ENCODE results near the gene SULF2. TPM values are rescaled to one million over a fixed set of nuclear protein-coding genes. Genes with fewer than 3 reads are reported as not detected.

Gene SULF2
- total RNA-seq, 2 donors from 2014 or later, result 75.7 to 146 TPM

GRCh38 chr20:47680804-47681529 is 104.3 kb downstream of the SULF2 start:
- Mint-ChIP-seq H3K36me3 (ENCODE audit: low read depth) (peaks cover 48% of the 10 kb centered on the region), H3K27ac (no peak overlapping the region), H3K4me1 (no peaks in the 10 kb centered on the region), H3K9me3 (no peaks in the 10 kb centered on the region), H3K4me3 (no peak overlapping the region), H3K27me3 (ENCODE audit: insufficient read depth) (no peaks in the 10 kb centered on the region)
- DNase-seq, result no peak
- Histone ChIP-seq H3K27me3 (ENCODE audit: control insufficient read depth, insufficient read depth, low read length, poor library complexity, severe bottlenecking) (no peaks in the 10 kb centered on the region), H3K4me3 (ENCODE audit: low read length) (no peak overlapping the region), H3K4me1 (ENCODE audit: control insufficient read depth, insufficient read depth, low read length) (no peaks in the 10 kb centered on the region), H3K9ac (ENCODE audit: extremely low read depth, low read length, poor library complexity, severe bottlenecking) (no peak overlapping the region), H3K27ac (ENCODE audit: low read depth, low read length) (no peak overlapping the region), H3K9me3 (ENCODE audit: control insufficient read depth, low read length) (no peaks in the 10 kb centered on the region), H3K36me3 (ENCODE audit: control insufficient read depth, insufficient read depth, low read length) (peaks cover 82% of the 10 kb centered on the region)
- TF ChIP-seq, protein P1, sequence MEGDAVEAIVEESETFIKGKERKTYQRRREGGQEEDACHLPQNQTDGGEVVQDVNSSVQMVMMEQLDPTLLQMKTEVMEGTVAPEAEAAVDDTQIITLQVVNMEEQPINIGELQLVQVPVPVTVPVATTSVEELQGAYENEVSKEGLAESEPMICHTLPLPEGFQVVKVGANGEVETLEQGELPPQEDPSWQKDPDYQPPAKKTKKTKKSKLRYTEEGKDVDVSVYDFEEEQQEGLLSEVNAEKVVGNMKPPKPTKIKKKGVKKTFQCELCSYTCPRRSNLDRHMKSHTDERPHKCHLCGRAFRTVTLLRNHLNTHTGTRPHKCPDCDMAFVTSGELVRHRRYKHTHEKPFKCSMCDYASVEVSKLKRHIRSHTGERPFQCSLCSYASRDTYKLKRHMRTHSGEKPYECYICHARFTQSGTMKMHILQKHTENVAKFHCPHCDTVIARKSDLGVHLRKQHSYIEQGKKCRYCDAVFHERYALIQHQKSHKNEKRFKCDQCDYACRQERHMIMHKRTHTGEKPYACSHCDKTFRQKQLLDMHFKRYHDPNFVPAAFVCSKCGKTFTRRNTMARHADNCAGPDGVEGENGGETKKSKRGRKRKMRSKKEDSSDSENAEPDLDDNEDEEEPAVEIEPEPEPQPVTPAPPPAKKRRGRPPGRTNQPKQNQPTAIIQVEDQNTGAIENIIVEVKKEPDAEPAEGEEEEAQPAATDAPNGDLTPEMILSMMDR (conservative IDR thresholded peaks at IDR 0.05), result no peak
- WGBS, 2 experiments (ENCODE audit: insufficient coverage in 1 of 2, insufficient read length in 1 of 2), result 91 to 94% methylated on average over 5 to 6 of the region's 6 CpGs

- 92 to 97% methylated on average over 2 to 4 of the region's 4 CpGs for WGBS, 2 experiments (ENCODE audit: insufficient coverage in 1 of 2, insufficient read length in 1 of 2)
- no peaks in the 10 kb centered on the region for H3K27me3 ChIP-seq (ENCODE audit: control insufficient read depth, insufficient read depth, low read length, poor library complexity, severe bottlenecking)
- H3K9me3 Mint-ChIP-seq, result no peaks in the 10 kb centered on the region
- H3K36me3 ChIP-seq (ENCODE audit: control insufficient read depth, insufficient read depth, low read length), result peaks cover 81% of the 10 kb centered on the region
- no peak overlapping the region for H3K9ac ChIP-seq (ENCODE audit: extremely low read depth, low read length, poor library complexity, severe bottlenecking)
- H3K4me3 ChIP-seq (ENCODE audit: low read length), result no peak overlapping the region
- peaks cover 48% of the 10 kb centered on the region for H3K36me3 Mint-ChIP-seq (ENCODE audit: low read depth)
- no peaks in the 10 kb centered on the region for H3K4me1 ChIP-seq (ENCODE audit: control insufficient read depth, insufficient read depth, low read length)
- no peaks in the 10 kb centered on the region for H3K4me1 Mint-ChIP-seq
- H3K27me3 Mint-ChIP-seq (ENCODE audit: insufficient read depth), result no peaks in the 10 kb centered on the region
- H3K4me3 Mint-ChIP-seq, result no peak overlapping the region
- no peak overlapping the region for H3K27ac ChIP-seq (ENCODE audit: low read depth, low read length)
- H3K27ac Mint-ChIP-seq, result no peak overlapping the region
- no peak for DNase-seq
- no peaks in the 10 kb centered on the region for H3K9me3 ChIP-seq (ENCODE audit: control insufficient read depth, low read length)
- TF ChIP-seq, protein P1 (conservative IDR thresholded peaks at IDR 0.05), result no peak
Observed at GRCh38 chr20:47679462-47679861, 105.8 kb downstream of the SULF2 start.

GRCh38 chr20:47678536-47678935 is 106.7 kb downstream of the SULF2 start:
- Histone ChIP-seq H3K4me1 (ENCODE audit: control insufficient read depth, insufficient read depth, low read length) (no peaks in the 10 kb centered on the region), H3K27me3 (ENCODE audit: control insufficient read depth, insufficient read depth, low read length, poor library complexity, severe bottlenecking) (no peaks in the 10 kb centered on the region), H3K4me3 (ENCODE audit: low read length) (no peak overlapping the region), H3K27ac (ENCODE audit: low read depth, low read length) (no peak overlapping the region), H3K36me3 (ENCODE audit: control insufficient read depth, insufficient read depth, low read length) (peaks cover 78% of the 10 kb centered on the region), H3K9me3 (ENCODE audit: control insufficient read depth, low read length) (no peaks in the 10 kb centered on the region), H3K9ac (ENCODE audit: extremely low read depth, low read length, poor library complexity, severe bottlenecking) (no peak overlapping the region)
- WGBS, 2 experiments (ENCODE audit: insufficient coverage in 1 of 2, insufficient read length in 1 of 2), result 94 to 95% methylated on average over 10 to 17 of the region's 17 CpGs
- H3K36me3 Mint-ChIP-seq (ENCODE audit: low read depth), result peaks cover 47% of the 10 kb centered on the region
- H3K27me3 Mint-ChIP-seq (ENCODE audit: insufficient read depth), result no peaks in the 10 kb centered on the region
- no peak overlapping the region for H3K27ac Mint-ChIP-seq
- no peak overlapping the region for H3K4me3 Mint-ChIP-seq
- no peaks in the 10 kb centered on the region for H3K4me1 Mint-ChIP-seq
- TF ChIP-seq, protein P1 (conservative IDR thresholded peaks at IDR 0.05), result no peak
- H3K9me3 Mint-ChIP-seq, result no peaks in the 10 kb centered on the region
- no peak for DNase-seq

All from endodermal cell (in vitro differentiated cells).